Lung microvascular endothelial cell (primary cell): ENCODE results near the gene IL17RB. TPM values are rescaled to one million over a fixed set of nuclear protein-coding genes. Genes with fewer than 3 reads are reported as not detected.

ENCODE experiments used
- DNase-seq, 2 donors: peaks; one replicate each; pipeline versions ENCODE4 v3.0.0 to v3.0.0-alpha.2; 2010; ENCODE audit warnings: low read depth in 2 of 2
- total RNA-seq: library from RNA; depleted of rRNA; stranded (reverse); fragments of >200 nt; gene quantifications from 2 replicates; pipeline ENCODE4 v1.2.1, GENCODE V29; 2014

The IL17RB gene
- total RNA-seq, 1 donor from 2014 or later: not detected

DNA sequence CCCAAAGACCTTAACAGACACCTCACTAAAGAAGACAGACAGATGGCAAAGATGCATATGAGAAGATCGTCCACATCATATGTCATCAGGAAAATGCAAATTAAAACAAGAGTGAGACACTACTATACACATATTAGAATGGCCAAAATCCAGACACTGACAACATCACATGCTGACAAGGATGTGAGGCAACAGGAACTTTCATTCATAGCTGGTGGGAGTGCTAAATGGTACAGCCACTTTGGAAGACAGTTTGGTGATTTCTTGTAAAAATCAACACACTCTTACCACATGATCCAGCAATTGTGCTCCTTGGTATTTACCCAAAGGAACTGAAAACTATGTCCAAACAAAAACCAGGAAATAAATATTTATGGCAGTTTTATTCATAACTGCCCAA lies 17.8 kb upstream of the IL17RB start:
- no peak for DNase-seq

DNA sequence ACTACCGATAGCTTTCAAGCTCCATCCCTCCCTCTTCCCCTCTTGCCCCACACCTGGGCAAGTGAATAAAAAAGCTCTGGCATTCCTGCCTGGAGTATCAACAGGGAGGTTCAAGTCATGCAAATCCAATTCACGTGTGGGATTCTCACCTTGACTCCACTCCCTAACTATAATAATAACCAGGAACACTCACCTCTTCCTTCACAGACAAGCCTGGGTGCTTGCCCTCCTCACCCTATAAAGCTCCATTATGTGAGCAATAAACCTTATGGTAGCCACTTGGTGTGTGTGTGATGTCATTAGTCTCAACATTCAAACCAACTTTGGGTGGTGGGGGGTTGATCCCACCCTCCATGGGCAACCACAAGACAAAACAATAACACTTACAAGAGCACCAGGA lies 16.8 kb upstream of the IL17RB start:
- DNase-seq: no peak

DNA sequence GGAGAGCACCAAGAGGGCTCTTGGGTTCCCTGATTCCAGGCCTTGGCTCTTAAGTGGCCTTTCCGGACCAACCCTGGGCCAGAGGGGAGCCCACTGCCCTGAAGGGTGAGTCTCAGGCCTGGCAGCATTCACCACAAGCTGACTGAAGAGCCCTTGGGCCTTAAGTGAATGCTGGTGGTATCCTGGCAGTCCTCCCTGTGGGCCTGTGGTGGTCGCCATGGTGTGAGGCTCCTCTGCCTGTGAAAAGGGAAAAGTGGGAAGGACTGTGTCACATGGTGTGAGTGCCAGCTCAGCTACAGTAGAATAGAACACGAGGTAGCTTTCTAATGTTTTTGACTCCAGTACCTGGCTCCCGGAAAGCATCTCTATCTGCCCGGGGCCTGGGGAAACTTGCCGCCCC lies 15.4 kb upstream of the IL17RB start:
- no peak for DNase-seq

DNA sequence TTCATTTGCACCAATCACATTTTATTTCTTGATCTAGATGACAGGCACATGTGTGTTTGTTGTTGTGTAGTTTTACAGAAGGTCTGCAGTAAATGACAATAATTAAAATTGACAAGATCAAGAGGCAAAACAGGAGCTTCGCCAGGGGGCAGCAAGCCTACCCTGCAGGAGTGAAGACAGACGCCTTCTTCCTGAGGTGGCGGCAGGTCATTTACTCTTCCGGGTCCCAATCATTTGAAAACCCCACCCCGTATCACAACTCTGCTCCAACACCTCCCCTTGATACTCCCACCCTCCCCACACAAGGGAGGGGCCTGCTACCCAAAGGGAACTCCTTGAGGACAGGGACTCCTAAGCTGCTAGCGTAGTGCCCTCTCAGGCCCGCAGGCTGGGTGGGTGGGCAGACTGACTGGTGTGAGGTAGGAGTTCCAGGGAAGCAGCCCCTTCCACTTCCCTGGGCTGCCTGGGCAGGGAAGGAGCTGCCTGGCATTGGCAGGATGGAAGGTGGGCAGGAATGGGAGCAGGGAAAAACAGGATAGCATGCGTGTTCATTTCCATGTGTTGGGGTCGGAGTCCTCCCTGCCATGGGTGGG lies 13.2 kb upstream of the IL17RB start:
- DNase-seq: no peak

DNA sequence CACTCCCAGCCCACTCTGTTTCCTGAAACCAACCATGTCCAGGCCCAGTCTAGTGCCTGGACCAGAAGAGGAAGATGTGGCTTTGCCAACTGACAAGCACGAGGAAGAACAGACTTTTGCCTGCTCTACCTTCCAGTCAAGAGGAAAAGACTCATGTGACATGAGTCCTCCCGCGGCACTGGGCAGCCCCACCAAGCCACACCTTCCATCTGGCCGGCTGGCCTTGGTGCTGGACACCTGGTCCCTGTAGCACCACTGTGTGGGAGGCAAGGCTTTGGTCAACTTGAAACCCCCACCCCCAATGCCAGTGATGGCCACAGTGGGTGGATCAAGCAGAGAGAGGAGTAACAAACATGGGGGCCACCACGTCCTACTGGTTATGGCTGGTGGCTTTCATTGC lies 12.7 kb upstream of the IL17RB start:
- DNase-seq: no peak

DNA sequence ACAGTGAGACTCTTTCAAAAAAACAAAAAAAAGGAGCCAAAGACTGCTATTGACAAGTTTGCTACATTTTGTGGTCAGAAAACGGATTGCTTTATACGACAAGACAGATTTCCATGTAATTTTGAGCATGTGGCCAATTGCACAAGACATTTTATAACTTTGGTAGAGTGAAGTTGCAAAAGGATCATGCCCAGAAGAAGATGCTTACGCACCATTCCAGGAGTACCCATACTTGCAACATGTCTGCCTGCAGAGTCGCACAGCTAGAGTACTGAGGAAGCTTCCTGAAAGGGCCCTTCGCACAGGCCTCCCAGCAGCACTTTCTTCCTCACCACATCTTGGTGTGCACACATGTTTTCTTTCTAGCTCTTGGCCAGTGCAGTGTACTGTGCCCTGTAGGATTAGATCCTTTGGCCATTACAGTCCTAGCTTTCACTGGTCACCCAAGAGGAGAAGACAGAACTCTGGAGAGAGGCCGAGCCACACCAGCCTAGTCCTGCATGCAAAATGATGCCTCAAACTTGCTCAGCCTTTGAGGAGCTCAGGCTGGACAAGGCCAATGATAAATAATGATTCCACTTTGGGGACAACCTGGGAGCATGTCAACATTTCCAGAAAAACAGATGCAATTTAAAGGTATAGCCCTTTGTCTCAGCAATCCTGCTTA lies 11.8 kb upstream of the IL17RB start:
- DNase-seq: no peak

DNA sequence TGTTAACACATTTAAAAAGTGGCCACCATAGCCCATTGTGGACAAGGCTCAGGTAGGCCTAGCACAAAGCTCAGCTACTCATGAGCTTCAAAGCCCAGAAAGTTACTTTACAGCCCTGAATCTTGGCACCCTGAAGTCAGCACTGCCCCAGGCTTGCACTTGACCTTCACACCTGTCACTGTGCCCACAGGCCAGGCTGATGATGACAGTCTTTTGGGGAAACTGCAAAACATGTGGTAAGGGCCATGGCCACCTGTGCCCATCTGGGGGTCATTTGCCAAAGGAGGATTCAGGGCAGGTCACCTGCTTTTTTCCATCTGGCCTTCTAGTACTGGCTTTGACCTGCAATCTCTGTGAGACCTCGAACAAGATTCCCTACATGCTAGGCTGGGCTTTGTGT lies 11.1 kb upstream of the IL17RB start:
- no peak for DNase-seq

DNA sequence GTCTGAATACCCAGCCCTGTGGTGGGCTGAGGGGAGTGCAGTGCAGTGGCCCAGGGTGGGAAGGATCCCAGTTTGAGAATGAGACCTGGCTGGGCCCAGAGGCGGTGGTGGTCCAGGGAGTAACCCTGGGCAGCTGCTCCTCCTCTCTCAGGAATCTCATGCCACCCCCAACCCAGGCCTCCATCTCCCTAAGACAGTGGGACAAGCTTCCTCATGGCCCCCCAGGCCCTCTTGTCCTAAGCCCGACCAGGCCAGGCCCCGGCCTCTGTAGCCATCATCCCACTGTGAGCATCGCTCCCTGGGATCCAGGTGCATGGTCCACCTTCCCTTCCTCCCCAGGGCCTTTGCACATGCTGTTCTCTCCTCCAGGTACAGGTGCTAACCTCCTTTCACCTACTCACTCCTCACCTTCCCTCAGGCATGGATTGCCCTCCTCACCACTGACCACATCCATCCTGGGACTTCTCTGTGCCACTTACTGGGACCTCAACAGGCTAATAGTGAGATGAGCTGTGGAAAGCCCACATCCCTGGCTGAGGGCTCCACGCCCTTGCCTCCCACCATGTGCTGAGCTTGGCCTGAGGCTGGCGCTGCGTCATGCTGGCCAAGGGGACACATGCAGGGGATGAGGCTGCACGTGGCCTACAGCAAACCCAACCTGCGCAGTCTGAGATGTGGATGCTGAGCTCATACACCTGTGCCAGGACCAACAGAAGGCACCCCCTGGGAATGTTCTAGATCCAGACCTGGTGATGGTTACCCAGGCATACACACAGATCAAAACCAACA lies 10.1 kb upstream of the IL17RB start:
- no peak for DNase-seq

DNA sequence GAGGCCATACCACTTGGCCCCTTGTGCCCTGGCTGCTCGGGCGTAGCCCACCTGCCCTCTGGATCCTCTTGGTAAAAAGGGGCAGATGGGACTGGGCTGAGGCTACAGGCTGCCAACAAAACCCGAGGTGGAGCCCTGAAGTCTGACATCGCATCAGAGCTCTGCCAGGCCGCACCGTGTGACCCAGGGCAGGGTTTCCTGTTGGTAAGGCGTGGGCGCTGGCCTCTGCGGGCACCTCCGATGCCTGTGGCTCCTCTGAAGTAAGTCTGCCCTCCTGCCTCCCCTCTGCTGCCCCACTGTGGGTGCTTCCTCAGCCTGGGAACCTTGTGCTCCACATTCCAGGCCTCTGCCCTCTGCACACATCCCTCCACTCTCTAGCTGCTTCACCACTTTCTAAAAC lies 9.0 kb upstream of the IL17RB start:
- no peak for DNase-seq

DNA sequence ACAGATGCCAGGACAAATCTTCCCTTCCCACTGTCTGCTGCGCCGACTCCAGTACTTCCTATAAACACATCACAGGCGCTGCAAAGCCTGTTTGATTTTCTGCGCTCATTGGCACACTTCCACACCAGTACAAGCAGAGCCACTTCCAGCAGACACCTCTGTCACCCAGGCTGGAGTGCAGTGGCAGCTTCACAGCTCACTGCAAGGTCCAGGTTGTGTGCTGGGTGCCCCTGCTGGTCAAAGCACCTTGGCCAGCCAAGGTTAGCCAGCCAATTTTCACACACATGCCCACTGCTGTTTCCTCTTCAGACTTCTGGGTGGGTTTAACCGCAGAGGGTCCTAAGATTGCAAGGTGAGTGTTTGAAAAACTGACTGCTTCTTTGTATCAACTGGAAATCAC lies 5.1 kb upstream of the IL17RB start:
- DNase-seq: no peak

DNA sequence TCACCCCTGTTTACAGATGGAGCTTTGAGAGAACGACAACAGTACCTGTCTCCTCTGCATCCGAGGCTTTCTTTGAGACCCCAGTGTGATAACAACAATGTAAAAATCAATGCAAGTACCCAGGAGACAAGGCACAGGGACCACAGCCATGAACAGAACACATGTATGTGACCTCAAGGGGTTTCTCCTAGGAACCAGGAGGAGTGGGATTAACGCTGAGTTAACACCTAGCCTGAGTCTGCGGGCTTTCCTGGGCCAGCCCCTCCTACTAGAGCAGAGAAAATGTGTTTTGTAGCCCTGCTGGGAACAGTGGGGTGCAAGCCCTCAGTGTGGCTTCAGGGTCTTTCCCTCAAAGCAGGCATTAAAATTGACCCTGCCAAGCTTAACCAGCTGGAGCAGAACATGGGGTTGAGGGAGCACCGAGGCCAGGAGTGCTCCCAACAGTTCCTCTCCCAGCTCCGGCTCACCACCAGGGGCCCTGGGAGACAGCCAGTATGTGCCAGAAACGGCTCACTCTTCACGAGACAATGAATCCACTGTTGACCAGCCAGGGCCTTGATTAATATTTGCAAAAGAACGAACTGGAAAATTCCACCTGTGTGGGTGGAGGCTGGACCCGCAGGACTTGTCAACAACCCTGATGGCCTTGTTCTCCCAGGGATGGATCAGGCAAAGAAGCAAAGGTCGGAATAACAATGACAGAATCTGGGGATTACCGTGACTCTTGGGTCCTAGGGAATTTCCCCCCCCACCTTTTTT lies 3.8 kb upstream of the IL17RB start:
- DNase-seq: peak in 1 of 2 donors; percentile 69

DNA sequence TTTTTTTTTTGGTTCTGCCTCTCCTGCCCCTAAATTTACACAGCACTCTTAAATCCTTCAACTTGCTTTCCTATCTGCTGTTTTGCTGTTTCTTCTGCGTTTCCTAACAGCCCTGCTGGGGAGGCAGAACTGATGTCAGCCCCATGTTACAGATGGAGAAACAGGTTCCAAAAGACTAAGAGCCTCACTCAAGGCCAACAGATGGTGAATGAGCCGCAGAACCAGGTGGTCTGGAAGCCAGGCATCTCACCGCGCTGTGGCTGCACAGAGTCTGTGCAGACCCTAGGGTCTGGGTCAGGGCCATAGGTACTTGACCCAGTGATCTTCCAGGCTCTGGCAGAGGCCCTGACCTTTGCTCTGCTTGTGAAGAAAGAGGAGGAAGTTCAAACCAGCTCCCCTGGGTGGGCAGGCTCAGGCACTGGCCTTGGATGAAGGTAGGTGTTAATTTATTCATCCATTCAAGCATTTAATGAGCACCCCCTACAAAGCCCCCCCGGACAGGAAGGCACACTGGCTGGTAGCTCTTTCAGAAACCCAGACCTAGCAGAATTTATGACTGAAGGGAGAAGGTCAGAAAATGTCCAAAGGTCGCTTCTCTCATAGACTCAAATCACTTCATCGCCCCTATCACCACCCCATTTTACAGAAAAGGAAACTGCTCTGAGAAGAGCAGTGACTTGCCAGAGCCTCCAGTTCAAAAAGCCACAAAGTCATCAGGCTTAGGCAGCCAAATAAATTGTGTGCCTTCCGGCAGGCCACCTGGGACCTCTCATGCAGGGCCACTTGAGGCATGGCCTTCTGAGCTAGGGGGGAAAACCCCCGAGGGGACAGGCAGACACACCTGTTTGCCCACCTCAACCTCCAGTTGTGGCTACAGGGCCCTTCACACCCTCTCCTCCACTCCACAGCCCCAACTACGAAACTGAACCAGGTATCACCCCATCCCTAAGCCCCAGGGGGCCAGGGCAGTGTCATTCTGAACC lies 2.9 kb upstream of the IL17RB start:
- no peak for DNase-seq

DNA sequence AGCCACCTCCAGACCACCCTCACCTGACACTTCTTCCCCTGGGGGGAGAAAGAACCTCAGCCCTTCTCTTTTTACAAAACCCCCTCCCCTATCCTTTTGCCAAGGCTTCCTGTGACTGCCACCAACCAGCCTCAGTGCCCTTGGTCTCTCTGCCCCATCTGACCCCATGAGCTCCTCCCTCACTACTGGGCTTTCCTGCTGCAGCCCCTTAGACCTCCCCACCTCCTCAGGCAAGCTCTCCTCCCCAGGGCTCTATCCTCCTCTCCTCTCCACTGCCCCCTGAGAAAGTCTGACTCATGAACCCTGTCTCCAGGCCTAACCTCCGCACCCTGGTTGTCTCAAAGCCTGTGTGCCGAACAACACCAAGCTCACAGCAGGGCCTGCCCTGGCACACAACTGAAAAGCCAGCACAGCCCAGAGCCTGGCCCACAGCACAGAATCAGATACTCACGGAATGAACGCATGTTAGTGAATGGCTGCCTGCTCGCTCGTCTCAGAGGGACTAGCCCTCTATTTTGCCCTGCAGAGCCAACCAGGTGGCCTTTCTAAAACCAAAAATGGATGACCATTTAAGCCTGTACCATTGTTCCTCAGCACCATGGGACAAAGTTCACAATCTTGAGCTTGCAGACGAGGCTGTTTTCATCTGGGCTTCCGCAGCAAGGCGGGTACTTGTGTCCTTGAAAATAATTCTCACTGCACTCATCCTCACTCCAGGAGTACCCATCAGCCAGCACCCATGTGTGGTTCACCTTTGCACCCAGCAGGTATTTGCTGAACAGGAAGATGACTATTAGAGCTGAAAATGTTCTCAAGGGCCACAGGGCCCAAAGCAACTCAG lies 1.9 kb upstream of the IL17RB start:
- no peak for DNase-seq

DNA sequence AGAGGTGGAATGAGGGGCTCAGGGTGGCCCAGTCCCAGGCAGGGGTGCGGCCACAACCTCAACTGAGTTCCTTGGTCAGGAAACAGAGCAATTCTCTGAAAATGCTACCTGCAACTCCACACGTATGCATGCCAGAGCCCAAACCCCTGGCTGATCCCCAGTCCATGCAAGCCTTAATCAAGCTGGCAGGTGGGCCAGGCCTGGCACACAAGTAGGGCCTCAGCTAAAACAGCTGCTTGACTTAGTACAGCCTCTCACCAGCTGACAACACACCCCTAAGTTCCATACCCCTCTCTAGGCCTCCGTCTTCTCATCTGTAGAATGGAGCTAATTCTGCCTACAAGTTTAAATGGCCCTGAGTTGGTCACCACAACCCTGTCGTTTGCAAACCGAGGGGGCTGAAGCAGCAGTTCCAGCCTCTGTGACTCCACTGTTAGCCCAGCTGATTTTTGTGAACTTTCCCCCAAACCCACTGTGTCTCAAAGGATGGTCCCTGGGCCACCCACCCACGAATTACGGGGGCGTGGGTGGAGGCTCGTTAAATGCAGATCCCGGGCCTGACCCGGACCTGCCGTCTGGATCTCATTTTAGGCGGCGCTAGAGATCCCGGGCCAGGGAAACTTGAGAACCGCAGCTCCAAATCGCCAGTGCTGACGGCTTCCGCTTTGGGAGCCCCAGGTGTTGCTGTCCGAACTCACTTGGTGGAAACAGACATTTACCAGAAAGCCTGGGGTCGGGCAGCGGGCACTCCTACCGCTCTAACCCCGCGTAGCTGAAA lies 1.1 kb upstream of the IL17RB start:
- peak; percentile 17 to 30 for DNase-seq

DNA sequence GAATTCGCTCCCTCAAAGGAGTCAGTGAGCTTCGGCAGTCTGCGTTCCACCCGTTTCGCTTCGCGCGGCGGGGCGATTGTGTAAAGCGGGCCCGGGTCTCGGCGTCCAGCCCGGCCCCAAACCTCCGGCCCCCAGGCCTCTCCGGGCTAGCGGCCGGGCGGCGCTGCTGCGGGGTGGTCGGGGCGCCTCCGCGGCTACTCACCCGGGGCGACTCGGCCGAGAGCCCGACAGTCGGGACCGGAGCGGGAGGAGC lies 561 bp upstream of the IL17RB start:
- no peak for DNase-seq

DNA sequence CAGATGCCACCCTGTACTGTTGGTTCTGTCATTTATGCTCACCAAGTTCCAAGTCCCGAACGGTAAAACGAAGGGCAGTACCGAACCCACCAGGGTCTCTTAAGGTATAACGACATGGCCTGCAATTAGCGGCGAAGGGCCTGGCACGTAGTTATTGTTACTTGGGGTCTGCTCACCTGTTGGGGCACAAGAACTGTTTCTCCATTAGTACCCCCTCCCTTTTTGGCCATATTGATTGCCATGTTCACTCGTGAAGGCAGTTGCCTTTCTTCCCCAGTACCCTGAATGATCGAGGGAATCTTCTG lies 435 bp downstream of the IL17RB start:
- DNase-seq: no peak

DNA sequence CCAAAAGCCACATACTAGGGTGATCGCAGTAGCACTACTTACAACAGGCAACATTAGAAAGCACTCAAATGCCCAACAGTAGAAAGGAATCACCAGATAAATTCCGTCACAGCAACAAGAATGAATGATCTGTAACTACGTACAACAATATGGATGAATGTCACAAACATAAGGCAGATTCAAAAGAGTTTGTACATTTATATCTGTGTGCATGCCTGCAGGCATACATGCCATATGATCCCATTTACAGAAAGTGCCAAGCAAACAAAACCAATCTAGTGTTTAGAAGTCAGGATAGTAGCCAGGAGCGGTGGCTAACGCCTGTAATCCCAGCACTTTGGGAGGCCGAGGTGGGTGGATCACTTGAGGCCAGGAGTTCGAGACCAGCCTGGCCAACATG lies 3.5 kb downstream of the IL17RB start:
- no peak for DNase-seq

DNA sequence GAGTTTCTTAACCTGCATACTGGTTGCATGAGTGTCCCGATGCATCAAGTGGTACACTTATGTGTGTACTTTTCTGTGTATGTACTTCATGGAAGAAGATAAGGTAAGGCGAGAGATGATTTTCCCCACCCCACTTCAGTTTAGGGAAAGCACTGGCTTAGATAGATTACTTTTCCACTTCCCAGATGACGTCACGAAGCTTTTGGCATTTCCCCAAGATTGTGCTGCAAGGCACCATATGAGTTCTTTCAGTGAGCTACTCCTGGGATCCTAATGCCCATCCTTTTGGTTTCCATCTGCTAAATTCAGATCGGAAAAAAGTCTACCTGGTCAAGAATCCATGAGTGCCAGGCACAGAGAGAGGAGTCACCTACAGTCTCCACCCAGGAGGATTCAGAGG lies 4.5 kb downstream of the IL17RB start:
- peak; percentile 45 to 70 for DNase-seq

DNA sequence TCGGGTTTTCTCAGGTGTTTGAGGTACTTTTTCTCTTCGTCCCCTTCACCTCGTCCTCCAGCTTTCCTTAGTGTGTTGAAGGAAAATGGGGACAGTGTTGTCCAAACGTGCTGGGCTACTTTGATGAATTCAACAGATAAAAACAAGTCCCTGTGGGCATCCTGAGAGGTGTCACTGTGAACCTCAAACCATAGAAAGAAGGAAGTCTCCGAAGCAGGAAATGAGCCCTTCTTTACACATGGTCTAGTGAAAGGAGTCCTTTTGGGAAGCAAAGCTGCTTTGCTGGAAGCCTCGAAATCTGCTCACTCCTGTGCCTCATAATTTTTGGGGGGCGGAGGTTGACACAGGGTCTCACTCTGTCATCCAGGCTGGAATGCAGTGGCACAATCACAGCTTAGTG lies 10.6 kb downstream of the IL17RB start:
- no peak for DNase-seq
